ENCODE results near the gene PEX26.
"Not testable (repeated sequence)": the region's sequence is repeated elsewhere in the genome, so short reads cannot be mapped to it uniquely, and the experiment has no call there.

The PEX26 gene

GRCh38 chr22:18070556-18071306, 7.1 kb upstream of the PEX26 start:
- no peak for DNase-seq

- not testable (repeated sequence) for DNase-seq
These were observed 6.4 kb upstream of the PEX26 start for GRCh38 chr22:18071307-18071967.

- no peak for DNase-seq
These were observed 5.9 kb upstream of the PEX26 start for GRCh38 chr22:18071968-18072310.

GRCh38 chr22:18073467-18073866, 4.3 kb upstream of the PEX26 start:
- DNase-seq, result no peak

DNA sequence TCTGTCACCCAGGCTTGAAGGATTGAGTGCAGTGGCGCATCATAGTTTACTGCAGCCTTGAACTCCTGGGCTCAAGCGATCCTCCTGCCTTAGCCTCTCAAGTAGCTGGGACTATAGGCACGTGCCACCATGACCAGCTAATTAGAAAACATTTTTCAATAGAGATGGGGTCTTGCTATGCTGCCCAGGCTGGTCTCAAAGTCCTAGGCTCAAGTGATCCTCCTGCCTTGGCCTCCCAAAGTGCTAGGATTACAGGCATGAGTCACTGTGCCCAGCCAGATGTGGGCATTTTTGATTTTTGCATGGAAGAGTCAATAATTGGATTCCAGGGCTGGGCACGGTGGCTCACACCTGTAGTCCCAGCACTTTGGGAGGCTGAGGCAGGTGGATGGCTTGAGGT, 3.9 kb upstream of the PEX26 start:
- DNase-seq, result not testable (repeated sequence)

- DNase-seq, result no peak
These were observed 2.6 kb upstream of the PEX26 start for GRCh38 chr22:18075101-18075719.

DNA sequence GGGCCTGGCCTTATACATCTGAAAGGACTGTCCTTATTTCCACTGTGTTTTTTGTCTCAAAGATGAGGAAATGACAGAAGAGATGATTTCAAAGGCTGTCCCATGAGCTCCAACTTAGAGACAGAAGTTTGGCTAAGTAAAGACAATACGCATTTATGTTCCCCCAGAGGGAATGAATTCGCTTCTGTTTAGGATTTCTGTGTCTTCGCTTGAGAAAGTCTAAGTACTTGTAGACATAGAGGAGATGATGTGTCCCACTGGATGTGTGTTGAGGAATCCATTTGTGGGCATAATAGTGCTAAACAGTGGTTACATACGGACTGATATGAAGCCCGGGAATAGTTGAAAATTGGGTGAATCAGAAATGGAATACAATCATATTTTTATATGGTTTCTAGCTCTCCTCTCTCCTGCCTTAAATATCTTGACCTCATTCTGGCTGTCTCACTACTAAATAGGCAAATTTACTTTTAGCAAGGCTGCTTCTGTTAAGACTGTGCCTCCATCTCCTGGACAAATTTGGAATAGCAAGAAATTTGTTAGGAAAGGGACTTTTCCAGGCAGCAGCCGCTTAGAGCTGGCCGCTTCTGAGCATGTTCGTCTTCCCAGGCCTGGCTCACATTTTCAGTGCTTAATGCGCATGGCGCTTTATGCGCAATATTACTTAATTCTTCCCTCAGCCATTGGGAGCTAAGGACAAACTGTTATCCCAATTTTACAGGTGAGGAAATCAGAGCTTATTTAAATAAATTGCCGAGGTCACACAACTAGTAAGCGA, 1.9 kb upstream of the PEX26 start:
- peak in 47 of 56 donors; percentile 12 to 85 (median 52) for DNase-seq

DNA sequence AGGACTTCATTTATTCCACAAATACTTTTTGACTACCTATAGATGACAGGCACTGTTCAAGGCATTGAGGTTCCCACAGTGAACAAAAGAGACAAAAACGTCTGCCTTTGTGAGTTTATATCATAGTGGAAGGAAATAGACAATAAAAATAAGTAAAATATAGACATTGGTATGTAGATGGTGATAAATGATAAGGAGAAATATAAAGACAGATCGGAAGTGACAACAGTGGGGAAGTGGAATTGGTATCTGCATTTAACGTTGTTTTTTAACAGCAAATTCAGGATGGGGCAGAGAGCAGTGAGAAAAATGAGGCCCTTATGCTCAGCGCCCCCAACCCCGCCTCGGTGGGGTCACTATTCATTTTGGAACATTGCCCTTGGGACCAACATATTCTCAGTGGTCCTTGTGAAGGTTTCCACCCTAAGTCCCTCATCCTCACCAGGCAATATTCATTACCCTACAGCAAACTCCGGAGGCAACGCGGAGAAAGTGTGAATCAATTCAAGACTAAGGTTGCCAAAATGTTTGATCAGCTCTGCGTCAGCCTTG, 627 bp upstream of the PEX26 start:
- DNase-seq, result no peak

GRCh38 chr22:18078329-18079041, 695 bp downstream of the PEX26 start:
- peak in 1 of 56 donors; percentile 16 for DNase-seq

DNA sequence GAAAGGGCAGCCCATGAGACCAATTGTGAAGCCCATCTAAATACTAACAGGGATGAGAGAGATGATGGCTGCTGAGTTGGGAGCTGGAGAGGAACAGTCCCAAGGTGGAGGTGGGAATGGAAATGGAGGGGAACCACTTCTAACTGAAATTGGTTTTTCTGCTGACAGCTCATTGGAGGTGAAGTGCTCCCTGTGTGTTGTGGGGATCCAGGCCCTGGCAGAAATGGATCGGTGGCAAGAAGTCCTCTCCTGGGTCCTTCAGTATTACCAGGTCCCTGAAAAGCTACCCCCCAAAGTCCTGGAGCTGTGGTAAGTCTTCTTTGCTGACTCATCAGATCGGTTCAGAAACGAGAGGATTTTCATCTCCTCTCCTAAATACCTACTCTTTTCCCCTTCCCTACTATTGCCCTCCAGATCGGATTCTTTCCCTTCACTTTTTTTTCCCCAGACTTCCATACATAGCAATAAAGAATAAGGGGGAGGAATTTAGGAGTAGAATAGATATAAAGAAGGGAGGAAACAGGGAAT, 2.0 kb downstream of the PEX26 start:
- no peak for DNase-seq

GRCh38 chr22:18081416-18081815, 3.6 kb downstream of the PEX26 start:
- DNase-seq, result no peak

- DNase-seq, result no peak
These were observed 4.7 kb downstream of the PEX26 start for GRCh38 chr22:18082467-18082866.

- DNase-seq, result no peak
These were observed 5.6 kb downstream of the PEX26 start for GRCh38 chr22:18083406-18083805.

- DNase-seq, result no peak
These were observed 7.4 kb downstream of the PEX26 start for GRCh38 chr22:18085188-18085587.

- DNase-seq, result no peak
These were observed 9.6 kb downstream of the PEX26 start for GRCh38 chr22:18087350-18087855.

GRCh38 chr22:18088825-18089568, 11.2 kb downstream of the PEX26 start:
- peak in 13 of 56 donors; percentile 9 to 63 (median 14) for DNase-seq

DNA sequence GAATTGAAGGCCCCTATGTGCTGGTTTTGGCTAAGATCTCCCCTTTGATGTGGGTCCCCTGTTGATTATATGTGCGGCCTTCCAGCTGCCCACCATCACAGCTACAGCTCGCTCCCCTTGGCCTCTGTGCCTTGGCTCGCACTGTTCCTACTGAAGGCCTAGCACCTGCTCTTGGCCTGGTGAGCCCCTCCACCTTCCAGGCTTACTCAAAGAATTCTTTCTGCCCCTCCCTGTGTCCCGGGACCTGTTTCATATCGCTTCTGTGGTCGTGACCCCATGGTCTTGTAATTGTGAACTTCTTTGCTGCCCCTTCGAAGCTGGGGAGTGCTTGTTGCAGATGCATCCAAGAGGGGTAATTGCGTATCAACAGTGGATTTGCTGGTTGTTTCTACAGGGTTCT, 12.5 kb downstream of the PEX26 start:
- no peak for DNase-seq

- no peak for DNase-seq
These were observed 13.7 kb downstream of the PEX26 start for GRCh38 chr22:18091478-18091877.

DNA sequence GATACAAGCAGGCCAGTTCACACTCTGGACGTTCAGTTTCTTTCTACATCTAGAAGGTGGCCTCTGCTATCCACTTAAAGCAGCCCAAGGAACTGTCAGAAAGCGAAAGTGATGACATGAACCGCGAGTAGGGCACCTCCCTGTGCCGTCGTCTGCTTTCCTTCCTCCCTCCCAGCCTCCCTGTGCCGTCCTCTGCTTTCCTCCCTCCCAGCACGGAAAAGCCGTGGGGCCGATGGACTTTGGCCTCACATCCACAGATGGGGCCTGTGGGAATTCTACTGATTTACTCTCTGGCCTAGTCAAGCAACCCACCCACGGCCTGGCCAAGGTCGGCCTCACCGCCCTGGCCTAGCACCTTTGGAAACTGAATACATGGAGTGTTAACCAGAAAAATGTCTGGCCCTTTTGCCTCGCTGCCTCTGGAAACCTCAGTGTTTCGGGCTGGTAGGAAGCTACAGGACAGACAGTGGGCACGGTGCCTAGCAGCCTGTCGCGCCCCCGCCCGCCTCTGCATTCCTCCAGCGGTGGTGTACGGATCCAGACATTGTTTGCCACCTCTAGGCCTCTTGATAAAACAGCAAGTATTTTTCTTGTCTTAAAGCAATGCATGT, 14.2 kb downstream of the PEX26 start:
- DNase-seq, result peak in 14 of 56 donors; percentile 7 to 47 (median 28)
